NOMO-1 treated with dmso at 0.1 percent for 144 hours (cell line): Measurements from ENCODE around the gene NOXRED1.

Experiments used
- DNase-seq: peaks from one replicate; lab custom pipeline; 2025; ENCODE audit not compliant: unreplicated experiment; lab: John Stamatoyannopoulos, UW

The NOXRED1 gene

GRCh38 chr14:77344377-77344996, 78.8 kb downstream of the NOXRED1 start:
- no peak for DNase-seq
